HG02571 (cell line): Measurements from ENCODE around the gene DRC1.

Source experiments
- ATAC-seq: cut with Tn5 transposase; IDR thresholded peaks from one replicate; pipeline ENCODE4 v1.9.1; 2021; ENCODE audit warnings: mild to moderate bottlenecking, moderate library complexity; ENCODE audit not compliant: unreplicated experiment

Gene DRC1

DNA sequence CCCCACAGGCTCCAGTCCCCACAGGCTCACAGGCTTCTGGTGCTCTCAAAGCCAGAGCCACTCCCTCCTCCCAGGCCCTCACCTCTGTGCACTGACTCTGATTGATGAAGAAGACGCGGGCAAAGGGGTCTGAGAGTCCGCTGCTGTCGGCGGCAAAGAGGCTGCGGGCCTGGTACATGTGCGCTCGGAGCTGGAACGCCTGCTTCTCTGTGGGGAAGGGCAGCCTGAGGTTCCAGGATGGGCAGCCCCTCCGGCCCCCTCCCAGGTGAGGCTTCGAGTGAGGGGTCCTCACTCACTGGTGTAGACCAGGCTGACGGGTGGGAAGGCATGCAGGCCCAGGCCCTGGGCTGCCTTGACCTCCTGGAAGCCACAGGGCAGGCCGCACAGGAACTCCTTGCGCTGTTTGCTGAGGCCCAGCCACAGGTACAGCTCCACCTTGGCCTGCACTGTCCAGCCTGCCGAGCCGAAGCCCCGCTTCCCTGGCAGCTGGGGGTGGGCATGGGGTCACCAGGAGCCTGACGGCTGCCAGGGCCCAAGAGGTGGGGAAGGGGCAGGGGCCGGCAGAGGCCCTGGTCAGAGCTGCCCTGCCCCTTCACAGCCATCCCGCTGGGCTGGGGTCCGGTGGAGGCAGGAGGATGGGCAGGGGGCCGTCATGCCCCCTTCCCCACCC, 74.2 kb downstream of the DRC1 start:
- no peak for ATAC-seq

DNA sequence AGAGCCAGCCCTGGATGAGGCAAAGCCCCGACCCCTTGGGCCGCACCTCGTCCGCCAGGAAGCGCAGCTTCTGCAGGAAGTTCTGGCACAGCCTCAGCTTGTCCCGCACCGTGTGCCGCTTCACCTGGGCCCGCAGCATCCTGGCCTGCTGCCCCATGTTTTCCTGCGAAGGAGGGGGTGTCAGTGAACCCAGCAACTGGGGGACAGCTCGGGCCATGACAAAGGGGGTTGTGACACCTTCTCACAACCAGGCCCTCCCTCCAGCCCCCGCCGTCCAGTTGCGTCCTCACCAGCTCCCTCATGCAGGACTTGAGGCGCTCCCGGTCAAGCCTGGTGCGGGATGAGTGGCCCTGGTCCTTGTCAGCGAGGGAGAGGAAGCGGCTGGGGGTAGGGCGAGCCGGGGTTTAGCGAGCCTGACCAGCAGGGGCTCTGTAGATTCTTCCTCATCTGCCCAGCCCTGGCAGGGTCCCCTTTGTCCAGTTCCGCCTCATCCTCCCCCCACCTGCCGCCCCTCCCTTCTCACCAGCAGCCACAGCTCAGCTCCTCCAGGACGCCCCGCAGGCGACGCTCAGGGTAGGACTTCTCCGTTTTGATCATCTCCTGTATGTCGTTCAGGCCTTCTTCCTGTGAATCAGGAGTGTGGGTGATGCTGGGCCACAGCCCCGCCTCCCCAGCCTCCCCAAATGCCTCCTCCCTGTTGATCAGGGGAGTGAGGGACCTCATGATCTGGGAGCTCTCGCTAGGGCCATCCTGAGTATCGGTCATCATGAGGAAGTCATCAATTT, 75.6 kb downstream of the DRC1 start:
- ATAC-seq = no peak

DNA sequence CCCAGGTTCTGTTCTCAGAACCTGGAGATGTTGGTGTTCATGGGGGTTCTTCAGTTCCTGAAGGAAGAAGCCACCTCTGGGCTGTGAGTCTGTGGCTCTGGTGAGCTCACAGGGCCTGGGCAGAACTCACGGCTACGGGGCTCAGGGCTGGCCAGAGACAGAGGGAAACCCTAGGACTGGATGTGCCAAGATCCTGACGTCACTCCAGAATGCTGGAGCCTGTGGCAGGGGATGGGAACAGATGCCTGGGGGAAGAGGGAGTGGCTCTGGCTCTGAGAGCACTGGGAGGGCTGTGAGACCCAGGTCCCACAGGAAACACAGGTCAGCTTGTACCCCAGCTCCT, 76.2 kb downstream of the DRC1 start, which contains the start of gene OTOF:
Gene OTOF, minus strand, starts transcription at position 214 of the 343 bp plus-strand sequence.
- no peak for ATAC-seq

- ATAC-seq = no peak
These were observed 76.6 kb downstream of the DRC1 start for GRCh38 chr2:26478366-26478765.

GRCh38 chr2:26479131-26479788, 77.5 kb downstream of the DRC1 start:
- no peak for ATAC-seq

DNA sequence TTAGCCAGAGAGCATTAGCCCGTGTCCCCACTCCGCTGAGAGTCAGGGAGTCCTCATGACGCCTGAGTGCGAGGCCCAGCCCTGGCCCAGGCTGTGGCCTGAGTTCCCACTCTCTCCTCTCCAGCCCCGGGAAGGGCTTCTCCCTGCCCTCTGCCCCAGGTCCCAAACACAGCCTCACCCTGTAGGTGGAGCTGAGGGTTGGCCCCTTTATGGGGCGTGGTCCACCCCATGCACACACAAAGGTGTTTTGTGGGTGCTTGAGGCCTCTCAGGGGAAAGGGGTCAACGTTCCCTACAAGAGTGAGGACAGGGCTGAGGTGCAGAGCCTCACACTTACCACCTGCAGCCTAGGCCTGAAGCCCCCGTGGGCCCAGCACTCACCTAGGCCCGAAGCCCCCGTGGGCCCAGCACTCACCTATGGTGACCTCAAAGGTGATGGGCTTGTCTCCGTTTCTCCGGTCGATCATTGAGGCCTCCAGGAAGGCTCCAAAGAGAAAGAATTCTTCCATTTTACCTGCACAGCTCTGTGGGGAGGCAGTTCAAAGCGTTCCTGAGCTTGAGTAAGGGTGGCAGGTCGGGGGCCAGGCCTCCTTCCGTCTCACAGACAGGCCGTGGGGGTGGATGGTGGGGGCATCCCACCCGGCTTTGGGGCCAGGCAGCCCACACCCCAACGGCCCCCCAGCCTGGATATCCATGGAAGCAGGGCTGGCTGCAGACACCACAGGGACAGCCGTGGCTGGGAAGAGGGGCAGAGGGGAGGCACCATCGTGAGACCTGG, 78.3 kb downstream of the DRC1 start:
- no peak for ATAC-seq

- ATAC-seq = no peak
These were observed 79.1 kb downstream of the DRC1 start for GRCh38 chr2:26480566-26481423.

DNA sequence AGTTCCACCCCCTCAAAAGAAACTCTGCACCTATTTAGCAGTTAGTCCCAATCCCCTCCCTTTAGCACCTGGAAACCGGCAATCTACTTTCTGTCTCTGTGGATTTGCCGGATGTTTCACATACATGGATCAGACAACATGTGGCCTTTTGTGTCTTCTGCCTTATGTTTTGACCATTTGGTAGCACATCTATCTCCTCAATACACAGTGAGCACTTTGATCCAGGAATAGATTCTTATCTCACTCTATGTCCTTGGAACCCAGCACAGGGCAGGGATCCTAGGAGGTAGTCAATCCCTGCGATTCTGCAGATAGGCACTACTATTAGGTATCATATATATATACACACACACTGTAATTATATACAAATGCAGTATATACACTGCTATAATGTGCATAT, 80.0 kb downstream of the DRC1 start:
- no peak for ATAC-seq

DNA sequence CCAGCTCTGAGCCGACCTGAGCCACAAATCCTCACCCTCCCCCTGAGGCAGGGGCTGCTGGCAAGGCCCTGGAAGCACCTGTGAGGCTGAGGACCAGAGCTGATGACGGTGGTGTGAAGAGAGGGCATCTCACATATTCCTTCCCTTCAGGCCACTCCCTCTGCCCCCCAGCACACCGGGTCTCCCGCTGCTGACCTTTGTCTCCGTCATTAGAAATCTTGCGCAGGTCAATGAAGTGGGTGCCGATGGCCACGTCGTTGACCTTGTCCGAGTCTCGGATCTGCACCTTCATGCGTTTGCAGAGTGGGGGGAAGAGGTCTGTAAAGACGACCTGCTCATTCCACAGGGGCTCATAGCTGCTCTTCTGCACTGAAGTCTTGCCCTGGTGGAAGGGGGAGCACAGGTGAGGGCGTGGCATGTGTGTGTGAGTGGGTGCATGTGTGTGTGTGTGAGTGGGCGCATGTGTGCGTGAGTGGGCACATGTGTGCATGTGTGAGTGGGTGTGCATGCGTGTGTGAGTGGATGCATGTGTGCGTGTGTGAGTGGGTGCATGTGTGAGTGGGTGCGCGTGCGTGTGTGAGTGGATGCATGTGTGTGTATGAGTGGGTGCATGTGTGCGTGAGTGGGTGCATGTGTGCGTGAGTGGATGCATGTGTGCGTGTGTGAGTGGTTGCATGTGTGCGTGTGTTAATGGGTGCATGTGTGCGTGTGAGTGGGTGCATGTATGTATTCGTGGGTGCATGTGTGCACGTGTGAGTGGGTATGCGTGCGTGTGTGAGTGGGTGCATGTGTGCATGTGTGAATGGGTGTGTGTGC, 80.7 kb downstream of the DRC1 start:
- no peak for ATAC-seq

DNA sequence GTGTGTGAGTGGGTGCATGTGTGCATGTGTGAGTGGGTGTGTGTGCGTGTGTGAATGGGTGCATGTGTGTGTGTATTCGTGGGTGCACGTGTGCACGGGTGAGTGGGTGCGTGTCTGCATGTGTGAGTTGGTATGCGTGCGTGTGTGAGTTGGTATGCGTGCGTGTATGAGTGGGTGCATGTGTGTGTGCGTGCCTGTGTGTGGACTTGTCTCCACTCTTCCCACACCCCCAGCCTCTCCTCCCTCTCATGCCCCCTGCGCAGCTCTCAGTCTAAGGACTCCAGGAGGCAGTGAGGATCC, 81.3 kb downstream of the DRC1 start:
- no peak for ATAC-seq

DNA sequence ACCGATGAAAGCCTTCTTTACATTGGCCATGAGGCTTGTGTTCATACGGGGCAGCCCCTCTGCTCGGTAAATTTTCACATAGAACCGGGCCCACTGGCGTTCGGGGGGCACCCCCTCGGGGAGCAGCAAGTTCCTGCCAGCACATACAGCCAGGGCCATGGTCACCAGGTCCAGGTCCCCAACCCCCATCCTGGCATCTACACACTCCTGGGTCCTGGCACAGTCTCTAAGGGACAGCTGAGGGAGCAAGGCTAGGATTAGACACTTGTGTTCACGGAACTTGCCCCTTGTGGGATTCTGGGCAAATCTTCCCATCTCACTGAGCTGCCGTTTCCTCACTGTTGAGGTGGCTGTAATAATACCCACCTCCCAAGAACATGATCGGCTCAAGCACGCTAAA, 81.8 kb downstream of the DRC1 start:
- ATAC-seq = no peak

- ATAC-seq = no peak
These were observed 82.3 kb downstream of the DRC1 start for GRCh38 chr2:26483957-26484565.

DNA sequence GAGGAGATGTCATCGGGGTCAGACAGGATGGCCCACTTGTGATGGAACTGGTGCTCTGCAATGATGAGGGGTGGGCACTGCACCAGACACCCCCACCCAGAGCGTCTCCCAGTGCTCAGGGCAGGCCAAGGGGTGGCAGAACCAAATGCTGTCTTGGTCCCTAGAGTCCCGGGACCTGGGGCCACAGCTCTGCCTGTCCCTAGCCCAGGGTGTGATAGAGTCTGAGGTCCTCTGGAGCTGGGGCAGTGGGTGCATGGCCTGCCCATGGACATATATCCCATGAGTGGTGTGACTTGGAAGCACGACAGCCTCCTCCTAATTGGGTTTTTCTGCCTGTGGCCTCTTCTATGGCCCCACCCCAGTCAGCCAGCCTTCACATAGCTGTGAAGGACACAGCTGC, 82.9 kb downstream of the DRC1 start:
- ATAC-seq = no peak

- ATAC-seq = no peak
These were observed 83.4 kb downstream of the DRC1 start for GRCh38 chr2:26485099-26485498.

DNA sequence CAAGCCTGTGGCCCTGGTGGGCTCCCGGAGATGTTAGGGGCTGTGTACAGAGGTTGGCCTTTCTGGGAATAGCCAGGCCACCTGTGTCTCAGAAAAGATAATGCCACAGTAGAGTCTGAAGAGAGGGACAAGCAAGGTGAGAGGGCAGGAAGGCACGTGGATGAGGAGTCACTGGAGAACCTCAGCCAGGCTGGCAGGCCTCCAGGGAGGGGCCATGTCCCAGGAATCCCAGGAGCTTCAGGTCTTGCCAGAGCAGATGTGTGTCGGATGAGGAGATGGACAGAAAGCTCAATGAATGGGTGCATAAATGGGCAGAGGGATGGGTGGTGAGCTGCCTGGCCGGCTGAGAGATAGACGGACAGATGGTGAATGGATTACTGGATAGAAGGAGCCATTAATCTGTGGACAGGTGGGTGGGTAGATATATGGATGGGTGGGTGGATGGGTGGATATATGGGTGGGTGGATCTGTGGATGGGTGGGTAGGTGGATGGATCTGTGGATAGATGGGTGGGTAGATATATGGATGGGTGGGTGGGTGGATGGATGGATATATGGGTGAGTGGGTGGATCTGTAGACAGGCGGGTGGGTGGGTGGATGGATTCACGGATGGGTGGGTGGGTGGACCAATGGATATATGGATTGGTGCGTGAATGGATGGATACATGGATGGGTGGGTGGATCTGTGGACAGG, 84.2 kb downstream of the DRC1 start:
- ATAC-seq = no peak

GRCh38 chr2:26486789-26487188, 85.1 kb downstream of the DRC1 start:
- ATAC-seq = no peak

DNA sequence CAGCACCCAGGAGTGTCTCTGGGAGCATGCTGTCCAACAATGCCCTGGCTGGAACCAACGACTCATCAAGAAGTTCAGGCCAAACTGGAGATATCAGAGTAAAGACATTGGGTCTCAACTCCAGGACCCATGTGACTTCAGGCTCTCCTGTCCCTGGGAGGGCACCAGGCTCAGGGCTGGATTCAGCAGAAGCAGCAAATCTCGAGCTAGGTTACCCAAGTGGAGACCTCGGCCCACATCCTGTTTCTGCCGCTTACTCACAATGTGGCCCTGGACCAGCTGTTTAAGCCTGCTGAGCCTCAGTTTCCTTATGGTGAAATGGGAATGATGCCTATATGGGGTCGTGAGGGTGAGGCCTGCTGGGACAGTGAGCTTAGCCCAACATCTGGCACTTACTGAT, 85.5 kb downstream of the DRC1 start:
- ATAC-seq = no peak

GRCh38 chr2:26488463-26489212, 86.9 kb downstream of the DRC1 start:
- no peak for ATAC-seq
